AG08396 (cell line): Measurements from ENCODE around the gene CDC20B.

Experiments
- DNase-seq: peaks from one replicate; pipeline ENCODE4 v3.0.0; 2012; ENCODE audit warnings: low spot score, mixed read lengths

Gene CDC20B, protein sequence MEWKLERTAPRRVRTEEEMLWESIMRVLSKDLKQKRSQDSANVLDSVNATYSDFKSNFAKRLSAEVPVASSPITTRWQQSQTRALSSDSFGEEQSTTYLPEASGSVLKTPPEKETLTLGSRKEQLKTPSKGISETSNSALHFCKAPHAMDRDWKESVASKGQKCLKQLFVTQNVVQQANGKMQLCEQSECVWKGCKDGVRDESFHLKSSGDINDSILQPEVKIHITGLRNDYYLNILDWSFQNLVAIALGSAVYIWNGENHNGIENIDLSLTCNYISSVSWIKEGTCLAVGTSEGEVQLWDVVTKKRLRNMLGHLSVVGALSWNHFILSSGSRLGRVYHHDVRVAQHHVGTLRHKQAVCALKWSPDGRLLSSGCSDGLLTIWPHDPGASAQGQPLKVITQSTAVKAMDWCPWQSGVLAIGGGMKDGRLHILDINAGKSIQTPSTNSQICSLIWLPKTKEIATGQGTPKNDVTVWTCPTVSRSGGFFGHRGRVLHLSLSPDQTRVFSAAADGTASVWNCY

DNA sequence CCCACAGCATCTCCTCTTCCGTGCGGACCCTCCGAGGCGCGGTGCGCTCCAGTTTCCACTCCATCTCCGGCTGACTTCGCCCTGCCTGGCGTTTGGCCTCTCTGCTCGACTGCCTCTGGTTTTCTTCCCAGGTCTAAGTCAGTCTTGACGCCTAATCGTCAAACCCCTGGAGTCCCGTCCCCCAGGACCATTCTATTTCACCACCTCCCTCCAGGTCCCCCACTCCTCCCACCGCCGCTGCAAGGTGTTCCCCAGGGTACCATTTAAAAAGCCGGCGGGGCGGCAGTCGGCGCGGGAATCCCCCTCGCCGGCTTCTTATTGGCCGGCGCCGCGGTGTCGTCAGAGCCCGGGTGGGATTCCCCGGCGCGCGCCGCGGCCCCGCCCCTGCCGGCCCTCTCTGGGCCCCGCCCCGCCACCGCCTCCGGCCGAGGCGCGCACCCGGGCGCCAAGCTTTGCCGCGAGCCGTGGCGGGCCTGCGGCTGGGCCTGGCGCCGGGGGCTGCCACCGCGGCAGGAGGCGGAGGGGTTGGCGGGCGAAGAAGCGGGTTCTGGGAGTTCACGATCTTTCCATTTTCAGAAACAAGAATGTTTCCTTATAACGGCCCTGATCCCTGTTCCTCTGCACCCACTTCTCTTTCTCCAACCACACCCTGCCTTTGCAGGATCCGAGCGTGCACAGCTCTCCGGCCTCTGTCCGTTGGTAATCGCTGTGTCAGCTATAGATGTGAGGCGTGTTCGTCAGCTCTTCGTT is at the start of gene CDC20B:
Gene CDC20B, minus strand, starts transcription at position 241 of the 750 bp plus-strand sequence. Its CDS starts 177 bp downstream, at position 64.
- peak; percentile 95 for DNase-seq

DNA sequence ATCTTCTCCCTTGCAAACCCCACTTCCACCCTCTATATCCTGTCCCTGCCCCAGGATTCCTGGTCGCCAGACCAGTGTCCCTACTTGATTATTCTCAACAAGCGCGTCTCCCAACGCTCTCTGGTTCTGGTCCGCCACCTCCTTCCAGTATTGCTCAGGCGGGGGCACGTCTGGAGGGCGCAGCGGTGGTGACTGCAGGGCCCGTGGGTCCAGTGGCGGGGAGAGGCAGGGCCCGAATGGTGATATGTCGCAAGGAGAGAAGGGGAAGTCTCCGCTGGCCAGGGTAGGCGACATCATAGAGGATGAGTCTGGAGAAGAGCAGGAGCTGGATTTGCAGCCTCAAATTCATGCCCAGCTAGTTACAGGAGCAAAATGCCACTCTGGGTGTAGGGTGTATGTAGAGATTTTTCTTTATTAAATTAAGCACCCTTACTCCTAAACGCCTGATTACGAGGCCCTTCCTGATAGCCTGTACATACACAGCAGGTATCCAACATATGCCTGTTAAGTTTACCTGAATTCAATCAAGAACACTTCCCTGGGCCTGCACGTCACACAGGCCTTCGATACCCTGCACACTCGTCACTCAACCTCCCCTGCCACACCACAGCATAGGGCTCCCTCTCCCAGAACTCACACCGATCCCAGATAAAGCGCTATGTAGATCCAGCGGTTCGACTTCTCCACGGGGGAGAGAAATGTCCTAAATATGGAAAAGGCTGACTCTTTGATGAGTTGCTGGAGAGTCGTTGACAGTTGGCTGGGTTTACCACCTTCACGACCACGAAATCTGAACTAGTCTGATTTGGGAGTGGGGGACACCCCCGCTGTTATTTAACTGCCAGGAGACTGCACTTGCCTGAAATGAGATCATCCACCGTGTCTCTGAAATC is 49.4 kb upstream of the CDC20B start:
- peak; percentile 14 for DNase-seq

DNA sequence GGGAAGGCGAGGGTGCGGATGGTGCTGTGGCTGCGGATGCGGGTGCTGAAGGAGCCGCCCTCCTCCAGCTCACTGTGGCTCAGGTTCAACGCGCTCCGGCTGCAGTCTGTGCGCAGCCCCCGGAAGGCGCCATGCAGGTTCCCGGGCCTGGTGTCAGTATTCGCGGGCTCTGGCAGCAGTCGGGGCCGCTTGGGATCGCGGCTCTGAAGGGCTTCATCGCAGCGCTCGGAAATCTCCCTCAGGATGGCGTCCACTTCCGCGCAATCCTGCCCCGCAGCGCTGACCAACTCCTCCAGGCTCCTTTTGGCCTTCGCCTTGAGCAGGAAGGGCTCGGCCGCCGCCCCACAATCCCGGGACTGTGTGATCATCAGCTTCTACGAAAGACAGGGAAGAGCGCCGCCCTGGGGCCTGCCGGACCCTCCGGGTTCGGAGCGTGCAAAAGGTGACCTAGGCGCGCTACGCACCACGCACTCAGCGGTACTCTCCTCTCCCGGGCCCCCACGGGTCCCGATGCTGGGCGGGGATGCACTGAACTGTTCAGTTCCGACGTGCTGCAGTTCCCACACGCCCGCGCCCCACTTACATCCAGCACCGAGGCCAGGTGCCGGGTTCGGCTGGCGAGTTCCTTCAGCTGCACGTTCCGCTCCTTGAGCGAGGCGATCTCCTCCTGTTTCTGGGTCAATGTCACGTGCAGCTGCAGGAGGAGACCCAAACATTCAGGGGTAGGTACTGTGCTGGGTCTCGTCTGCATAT is 47.6 kb upstream of the CDC20B start:
- DNase-seq = peak; percentile 18

DNA sequence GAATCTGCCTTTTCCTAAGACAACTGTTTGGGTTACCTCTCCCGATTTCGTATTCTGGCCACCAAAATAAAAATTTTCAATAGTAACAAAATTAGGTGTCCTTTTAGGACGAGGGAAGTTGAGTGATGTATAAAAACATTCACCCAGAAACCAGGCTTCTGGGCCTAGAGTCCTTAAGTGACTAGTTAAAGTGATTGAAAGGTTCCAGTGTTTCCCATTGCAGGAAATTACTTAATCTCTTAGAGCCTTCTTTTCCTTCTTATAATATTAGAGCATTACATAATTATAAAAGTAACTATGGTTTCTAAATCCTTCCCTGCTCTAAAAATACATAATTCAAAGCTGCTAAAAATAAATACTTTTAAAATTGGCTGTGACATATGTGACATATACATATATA is 46.8 kb upstream of the CDC20B start:
- no peak for DNase-seq

DNA sequence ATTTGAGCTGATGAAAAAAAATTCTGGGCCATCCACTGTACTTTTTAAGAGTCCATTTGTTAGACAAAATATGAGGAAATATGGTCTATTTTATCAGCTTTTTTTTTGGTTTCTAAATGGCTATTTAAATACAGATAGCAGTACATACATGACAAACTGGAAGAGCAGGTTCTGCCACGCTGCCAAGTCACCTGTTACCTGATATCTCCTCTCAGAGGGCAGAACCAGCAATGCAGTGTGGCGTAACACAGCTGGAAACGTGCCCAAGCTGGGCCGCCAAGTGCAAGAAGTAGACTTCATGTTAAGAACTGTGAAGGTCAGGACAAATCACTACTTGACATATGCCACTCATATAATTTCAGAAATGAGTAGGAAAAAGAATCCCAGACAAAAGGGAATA is 46.0 kb upstream of the CDC20B start:
- DNase-seq = no peak

DNA sequence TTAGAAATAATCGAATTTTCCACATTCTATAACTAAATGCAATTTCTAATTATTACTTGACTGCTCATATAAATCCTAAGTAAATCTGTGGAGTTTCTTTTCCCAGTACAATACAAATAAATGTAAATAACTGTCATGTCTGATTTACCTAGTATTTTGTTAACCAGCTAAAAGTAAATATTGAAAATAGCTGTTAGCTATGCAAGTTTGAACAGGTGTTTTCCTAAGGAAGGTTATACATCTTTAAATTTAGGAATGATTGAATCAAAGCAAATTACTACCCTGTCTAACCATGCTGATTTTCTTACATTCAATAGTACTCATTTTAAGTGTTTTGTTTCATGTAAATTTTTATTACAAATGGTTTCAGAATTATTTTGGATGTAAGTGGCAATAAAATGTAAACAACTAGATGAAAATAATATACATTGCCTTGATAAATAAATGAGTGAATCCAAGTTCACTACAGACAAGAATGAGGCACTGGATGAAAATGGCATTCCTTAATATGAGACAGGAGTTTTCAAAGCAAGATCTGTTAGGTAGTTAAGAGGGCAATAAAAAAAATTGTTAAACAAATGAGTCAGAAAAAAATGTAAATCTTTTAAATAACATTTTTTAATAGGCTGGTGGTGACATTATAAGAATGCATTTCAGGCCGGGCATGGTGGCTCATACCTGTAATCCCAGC is 38.4 kb upstream of the CDC20B start:
- no peak for DNase-seq

DNA sequence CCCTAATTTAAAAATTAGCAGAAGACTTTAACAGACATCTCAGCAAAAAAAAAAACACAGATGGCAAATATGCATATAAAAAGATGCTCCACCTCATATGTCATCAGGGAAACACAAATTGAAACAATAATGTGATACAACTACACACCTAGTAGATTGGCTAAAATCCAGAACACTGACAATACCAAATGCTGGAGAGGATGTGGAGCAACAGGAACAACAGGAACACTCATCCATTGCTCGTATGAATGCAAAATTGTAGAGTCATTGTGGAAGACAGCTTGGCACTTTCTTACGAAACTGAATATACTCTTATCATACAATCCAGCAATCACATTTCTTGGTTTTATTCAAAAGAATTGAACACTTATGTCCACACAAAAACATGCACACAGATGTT is 32.0 kb upstream of the CDC20B start:
- DNase-seq = no peak

DNA sequence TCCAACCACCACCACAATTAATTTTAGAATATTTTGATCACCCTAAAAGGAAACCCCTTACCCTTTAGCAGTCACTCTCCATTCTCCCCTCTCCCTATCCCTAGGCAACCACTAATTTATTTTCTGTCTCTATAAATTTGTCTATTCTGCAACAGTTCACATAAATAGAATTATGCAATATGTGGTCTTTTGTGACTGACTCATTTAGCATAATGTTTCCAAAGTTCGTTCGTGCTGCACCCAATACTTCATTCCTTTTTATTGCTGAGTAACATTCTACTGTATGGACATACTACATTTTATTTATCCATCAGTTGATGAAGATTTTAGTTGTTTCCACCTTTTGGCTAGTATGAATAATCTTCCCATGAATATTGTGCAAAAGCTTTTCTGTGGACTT is 18.2 kb upstream of the CDC20B start:
- DNase-seq = no peak

DNA sequence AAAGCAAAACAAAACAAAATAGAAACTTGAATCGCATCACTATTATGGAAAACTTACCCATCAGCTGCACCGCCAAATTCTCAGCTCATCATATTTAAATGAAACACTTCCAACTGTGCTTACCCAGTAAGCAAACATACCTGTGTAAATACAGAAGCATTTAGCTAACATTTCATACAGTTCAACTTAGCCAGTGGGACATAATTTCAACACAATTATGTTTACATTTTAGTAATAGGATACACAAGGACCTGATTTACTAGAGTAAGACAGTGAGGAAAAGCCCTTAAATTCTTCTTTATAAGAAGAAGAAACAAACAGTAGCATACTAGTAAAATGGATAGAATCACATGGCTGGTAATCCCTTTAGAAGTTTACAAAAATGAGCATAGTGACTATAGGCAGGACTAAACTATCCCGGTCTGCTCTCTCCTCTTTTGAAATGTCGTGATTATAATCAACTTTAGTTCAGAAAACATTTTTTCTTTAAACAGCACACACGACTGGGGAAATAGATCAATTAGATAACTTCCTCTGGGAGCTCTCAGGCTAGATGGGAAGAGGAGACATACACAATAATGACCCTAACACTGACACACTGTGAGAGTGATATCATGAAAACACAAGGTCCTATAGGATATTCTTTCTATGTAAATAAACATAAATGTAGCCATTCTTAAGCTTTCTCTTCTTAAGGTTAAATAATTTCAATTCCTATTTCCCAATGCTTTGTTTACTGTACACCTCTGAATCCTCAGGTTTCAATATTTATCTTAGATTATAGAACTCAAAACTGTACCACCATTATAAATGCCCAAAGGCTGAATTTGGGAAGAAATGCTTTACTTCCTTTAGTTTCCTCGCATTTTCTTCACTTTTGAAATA is 15.9 kb upstream of the CDC20B start:
- DNase-seq = no peak

DNA sequence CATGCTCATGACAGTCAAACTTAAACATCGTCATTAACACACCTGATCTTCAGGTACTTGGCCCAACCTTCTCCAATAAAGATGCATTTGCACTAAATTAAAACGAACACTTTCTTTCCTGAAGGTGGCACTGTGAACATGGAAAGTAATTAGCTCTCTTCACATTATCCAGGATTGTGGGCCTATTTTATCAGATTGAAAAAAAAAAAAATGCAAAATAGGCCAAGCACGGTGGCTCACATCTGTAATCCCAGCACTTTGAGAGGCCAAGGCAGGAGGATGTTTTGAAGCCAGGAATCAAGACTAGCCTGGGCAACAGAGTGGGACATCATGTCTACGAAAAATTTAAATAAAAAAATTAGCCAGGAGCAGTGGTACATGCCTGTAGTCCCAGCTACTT is 14.4 kb upstream of the CDC20B start:
- no peak for DNase-seq

DNA sequence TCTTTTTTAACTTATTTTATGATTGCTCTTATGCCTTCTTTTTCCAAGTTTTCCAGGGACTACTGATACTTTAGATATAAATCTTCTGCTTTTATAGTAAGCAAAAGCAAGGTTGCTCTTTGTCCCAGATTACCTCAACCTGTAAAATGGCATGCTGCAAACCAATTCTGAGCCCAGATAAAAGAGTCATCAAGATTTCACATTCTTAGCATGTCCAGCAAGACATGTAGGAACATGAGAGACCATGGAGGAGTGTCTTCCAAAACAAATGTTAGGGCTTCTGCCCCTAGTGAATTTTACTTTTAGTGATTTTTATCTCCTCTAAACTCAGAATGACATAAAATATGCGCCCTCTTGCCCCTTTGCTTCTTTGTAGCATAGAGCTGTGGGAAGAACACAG is 7.0 kb upstream of the CDC20B start:
- DNase-seq = no peak

DNA sequence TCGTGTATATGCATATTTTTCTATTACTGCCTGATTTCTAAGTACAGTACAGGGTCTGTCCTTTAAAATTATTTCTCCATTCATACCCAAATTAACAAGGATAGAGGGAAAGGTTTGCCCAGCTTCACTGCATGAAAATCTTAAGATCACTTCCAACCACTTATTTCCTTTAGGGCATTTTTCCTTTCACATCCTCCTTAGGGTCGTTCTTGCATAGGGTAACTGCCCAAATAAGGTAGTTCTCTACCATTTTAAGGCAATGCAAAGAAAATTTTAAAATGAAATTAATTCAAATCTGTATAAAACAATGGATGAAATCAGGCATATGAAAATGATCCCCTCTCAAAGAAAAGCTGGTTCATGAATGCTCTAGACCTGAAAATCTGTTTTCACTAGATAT is 4.1 kb upstream of the CDC20B start:
- DNase-seq = no peak

DNA sequence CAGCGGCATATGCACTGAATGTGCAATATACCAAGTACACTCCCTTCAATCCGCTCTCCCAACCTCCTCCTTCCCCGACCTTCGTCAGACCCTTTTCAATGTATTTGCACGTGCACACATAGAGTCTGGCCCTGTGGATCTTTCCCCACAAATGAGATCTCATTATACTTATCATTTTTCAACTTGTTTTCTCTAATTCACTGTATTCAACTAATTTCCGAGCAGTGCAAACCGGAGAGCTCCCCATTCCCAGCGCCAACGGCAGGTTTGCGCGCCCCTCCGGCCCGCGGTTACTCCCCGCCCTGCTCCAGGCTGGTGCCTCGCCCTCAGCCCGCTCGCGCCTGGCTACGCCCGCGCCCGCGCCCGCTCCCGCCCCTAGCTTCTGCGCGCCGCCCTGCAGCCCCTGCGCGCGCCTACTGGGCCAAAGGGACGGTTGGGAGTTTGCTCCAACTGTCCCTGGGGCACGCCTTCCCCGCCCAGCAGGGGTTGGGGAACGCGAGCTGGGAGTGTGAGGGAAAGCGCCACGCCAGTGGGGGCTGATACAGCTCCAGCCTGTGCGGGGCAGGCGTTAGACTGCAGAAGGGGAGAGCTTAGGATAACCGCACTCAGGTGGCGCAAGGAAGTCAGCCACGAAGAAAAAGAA is 3.3 kb upstream of the CDC20B start:
- peak; percentile 37 for DNase-seq

DNA sequence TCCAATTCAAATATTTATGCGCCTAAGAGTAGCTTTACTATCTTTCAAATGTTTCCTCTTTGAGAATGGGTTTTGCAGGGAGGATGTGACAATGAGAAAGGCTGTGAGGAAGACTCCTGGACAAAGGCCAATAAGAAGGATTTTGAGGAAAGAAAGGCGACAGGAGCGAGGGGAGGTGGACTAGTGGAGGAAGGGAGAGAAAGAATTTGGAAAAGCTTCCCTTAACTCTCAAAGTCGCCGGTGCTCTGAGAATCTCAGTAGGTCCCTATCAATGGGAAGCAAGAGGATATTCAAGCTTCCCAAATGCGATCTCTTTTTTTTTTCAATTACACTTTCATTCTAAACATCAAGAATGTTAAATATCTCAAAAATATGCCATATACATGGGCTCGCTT is 2.8 kb upstream of the CDC20B start:
- DNase-seq = no peak

DNA sequence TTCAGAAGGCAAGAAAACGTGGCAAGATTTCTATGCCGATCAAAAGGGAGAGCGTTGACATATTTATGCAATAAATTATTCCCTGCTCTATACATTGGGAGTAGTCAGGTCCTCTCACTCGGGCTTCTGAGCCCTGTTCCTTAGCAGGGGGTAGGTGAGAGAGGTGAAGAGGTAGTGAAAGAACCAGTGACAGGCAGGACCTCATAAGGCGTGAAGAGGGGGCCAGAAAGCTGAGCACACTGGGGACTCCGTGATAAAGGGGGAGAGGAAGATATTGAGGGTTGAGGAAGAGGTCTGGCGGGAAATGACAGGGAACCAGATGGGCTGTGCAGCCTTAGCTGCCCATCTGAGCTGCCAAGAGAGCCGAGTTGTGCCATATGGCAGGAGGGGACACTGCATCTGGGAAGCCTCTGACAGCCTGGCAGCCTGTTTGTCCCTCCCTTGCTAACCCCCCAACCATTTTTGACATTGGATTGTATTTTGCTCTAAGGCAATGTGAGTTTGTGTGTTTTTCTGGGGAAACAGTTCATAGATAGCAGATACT is 782 bp upstream of the CDC20B start:
- no peak for DNase-seq

DNA sequence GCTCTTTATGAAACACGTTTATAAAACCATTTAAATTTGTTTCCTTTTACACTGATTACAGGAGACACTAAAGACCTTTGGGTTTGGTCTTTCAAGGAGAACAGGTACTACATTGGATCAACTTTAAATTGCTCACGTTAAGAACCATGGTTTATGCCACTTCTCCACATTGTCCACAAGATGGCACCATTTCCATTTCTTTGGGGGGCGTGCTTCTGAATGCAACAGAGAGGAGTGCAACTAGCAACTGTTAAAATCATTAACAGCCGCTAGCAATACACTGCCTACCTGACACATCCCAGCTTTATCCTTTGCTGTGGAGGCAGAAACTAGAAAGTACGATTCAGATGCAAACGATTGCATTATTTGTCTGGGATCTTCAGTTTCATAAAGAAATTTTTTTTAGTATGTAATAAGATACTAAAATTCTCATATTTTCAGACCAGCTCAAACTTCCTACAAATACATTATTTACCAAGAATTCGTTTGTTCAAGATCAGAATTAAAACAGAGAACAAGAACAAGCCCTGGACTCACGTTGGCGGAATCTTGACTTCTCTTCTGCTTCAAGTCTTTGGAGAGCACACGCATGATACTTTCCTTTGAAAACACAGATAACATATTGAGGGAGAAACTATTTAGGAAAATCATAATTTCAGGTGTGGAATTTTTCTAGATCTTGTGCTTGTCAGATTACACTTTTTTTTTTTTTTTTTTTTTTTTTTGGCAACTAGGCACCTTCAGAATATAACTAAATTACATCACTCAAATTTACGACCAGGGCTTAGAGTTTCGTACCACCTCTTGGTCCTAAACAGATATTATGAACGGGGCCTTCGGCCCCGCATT is 702 bp downstream of the CDC20B start:
- DNase-seq = peak; percentile 80

DNA sequence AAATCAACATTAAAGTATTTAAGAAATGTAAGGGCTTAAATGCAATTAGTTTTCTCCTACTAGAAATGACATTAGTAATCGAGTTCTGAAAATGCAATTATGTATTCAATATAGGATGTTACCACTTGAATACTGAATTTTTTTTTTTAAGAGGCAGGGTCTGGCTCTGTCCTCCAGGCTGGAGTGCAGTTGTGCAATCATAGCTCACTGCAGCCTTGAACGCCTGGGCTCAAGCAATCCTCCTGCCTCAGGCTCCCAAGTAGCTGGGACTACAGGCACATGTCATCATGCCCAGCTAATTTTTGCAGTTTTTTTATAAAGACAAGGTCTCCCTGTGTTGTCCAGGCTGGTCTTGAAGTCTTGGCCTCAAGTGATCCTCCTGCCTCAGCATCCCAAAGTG is 1.5 kb downstream of the CDC20B start:
- no peak for DNase-seq

DNA sequence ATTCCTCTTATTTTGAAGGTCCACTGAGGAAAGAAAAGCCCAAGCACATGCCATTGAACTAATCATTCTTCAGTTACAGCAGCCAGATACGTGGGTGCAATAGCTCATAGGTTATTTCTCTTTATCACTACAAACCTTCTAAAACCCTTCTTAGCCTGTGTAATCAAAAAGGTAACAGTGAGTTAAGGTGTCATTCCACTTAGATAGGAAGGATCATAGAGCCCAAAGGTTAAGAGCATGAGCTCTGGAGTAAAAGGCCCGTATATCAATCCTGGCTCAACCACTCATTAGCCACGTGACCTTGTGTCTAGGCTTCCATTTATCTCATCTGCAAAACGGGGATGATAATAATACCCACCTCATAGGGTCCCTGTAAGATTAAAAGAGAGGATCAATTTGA is 10.3 kb downstream of the CDC20B start:
- DNase-seq = no peak
